ENCODE results near the gene EDC4. TPM values are rescaled to one million over a fixed set of nuclear protein-coding genes. Genes with fewer than 3 reads are reported as not detected.
A peak's percentile ranks its signal among the peaks of the same experiment; 100 is the strongest.
"Not testable (repeated sequence)": the region's sequence is repeated elsewhere in the genome, so short reads cannot be mapped to it uniquely, and the experiment has no call there.

The EDC4 gene
- total and polyA plus RNA-seq, 12 donors = 34.0 to 115 (median 58.7) TPM

DNA sequence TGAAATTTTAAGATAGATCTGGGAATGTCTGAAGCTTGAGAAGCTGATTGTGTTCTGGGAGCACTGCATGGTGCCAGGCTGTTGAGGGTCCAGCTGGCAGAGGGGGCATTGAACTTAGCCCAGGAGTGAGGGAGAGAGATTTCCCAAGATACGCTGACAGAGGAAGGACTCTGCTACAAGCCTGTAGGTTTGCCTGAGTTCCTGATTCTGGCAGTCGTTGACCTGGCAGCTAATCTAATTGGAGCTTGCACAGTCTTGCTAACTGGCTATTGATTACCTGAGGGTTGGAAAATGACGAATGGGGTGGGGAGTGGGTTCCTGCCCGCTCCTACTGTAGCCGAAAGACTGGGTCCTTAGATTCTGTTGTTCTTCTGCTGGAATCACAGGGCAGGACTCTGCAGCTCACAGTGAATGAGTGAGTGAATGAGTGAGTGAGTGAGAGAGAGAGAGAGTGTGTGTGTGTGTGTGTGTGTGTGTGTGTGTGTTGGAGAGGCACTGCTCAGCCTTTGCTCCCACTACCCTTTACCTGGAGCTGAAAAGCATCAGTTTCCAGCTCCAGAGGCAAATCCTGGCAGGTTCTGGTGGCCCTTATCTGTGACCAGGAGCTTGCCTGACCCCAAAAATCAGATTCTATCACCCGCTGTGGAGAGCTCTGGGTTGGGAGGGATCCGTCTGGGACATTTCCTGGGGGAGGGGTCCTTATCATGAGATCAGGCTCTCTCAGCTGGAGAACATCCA is 42.1 kb downstream of the EDC4 start:
- no peak overlapping the region for H3K4me3 ChIP-seq
- 76 to 85% (median 79%) methylated on average over 7 of the region's 7 CpGs for WGBS, 4 donors
- H3K4me1 ChIP-seq (replicated peaks in 1 of 2) = peaks cover 9 to 15% of the 10 kb centered on the region in 2 donors
- H3K27me3 ChIP-seq = no peaks in the 10 kb centered on the region
- no peak for DNase-seq
- H3K9me3 ChIP-seq (replicated peaks in 1 of 3) = no peaks in the 10 kb centered on the region
- peaks cover 0 to 17% of the 10 kb centered on the region in 2 donors for H3K36me3 ChIP-seq (replicated peaks in 1 of 2)
- H3K27ac ChIP-seq = no peak overlapping the region
- intact Hi-C loops (cut with DNase I) = no loop called here
- TF ChIP-seq POLR2A (IDR thresholded peaks at IDR 0.05) = no peak
- TF ChIP-seq, protein P1, sequence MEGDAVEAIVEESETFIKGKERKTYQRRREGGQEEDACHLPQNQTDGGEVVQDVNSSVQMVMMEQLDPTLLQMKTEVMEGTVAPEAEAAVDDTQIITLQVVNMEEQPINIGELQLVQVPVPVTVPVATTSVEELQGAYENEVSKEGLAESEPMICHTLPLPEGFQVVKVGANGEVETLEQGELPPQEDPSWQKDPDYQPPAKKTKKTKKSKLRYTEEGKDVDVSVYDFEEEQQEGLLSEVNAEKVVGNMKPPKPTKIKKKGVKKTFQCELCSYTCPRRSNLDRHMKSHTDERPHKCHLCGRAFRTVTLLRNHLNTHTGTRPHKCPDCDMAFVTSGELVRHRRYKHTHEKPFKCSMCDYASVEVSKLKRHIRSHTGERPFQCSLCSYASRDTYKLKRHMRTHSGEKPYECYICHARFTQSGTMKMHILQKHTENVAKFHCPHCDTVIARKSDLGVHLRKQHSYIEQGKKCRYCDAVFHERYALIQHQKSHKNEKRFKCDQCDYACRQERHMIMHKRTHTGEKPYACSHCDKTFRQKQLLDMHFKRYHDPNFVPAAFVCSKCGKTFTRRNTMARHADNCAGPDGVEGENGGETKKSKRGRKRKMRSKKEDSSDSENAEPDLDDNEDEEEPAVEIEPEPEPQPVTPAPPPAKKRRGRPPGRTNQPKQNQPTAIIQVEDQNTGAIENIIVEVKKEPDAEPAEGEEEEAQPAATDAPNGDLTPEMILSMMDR (IDR thresholded peaks at IDR 0.05) = no peak

DNA sequence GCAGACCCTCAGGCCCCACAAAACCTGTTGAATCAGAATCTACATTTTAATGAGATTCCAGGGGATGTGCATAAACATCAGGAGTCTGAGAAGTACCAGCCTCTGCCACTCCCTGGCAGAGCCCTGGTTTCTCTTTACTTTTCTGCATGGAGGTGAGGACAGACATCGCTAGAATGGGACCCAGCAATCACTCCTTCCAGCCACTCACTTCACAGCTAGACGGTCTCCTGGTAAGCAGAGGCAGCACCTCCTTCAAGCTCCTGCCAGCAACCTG is 42.6 kb downstream of the EDC4 start:
- H3K9me3 ChIP-seq (replicated peaks in 1 of 3); H3K27ac ChIP-seq; DNase-seq; intact Hi-C loops (cut with DNase I); H3K27me3 ChIP-seq; H3K4me3 ChIP-seq: not testable (repeated sequence)
- WGBS, 4 donors = 80 to 100% (median 92%) methylated on average over 1 to 2 of the region's 2 CpGs; no CpG with 5 or more reads in 1 of the 4 donors
- Histone ChIP-seq H3K4me1 (replicated peaks in 1 of 2) (peaks cover 9 to 15% of the 10 kb centered on the region in 2 donors), H3K36me3 (replicated peaks in 1 of 2) (peaks cover 0 to 14% of the 10 kb centered on the region in 2 donors)

DNA sequence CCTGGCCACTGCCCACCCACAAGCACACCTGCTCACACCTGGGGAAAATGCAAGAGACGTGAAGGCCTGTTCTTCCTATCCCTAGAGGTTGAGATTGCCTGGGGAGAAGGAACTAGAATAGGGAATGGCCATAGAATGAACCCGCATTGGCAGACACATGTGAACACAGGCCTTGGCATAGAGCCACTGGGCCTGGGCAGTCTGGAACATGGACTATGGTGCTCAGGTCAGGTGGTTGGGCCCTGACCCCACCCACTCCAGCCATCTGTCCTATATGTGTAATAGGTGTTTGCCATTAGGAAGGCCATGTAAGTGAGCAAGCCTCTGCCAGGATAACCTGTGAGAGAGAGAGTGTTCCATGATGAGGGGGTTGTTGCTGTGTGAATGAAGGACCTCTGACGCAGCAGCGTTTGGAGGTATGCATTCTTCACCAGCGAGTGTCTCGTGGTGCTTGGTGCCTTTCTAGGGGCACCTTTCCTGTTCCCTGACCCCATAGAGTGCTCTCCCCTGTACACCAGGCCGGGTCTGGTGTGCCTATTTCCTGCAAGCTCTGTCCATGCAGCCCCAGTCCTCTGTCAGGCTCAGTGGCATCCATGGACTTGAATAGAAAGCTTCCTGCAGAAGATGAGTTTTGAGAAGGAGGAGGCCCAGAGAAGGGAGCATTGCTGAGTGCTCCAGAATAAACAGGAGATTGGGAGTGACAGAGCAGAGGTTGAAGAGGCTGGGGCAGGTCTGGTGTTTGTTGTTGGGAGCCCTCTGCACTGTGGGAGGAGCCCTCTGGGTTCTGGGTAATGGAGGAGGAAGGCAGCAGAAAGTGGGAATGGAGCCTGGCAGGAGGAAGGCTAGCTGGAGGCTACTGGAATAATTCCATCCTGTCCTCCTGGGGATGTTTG is 43.2 kb downstream of the EDC4 start:
- Histone ChIP-seq H3K9me3 (replicated peaks in 1 of 3) (no peaks in the 10 kb centered on the region), H3K27me3 (no peaks in the 10 kb centered on the region), H3K4me1 (replicated peaks in 1 of 2) (peaks cover 9 to 15% of the 10 kb centered on the region in 2 donors), H3K4me3 (no peak overlapping the region), H3K36me3 (replicated peaks in 1 of 2) (peaks cover 0 to 10% of the 10 kb centered on the region in 2 donors), H3K27ac (peak overlapping the region in 2 of 5 donors; percentile 84 to 85)
- no peak for DNase-seq
- 79 to 87% (median 83%) methylated on average over 5 to 7 of the region's 7 CpGs for WGBS, 4 donors
- intact Hi-C loops (cut with DNase I) = no loop called here
- TF ChIP-seq, protein P1 (IDR thresholded peaks at IDR 0.05) = no peak
- TF ChIP-seq POLR2A (IDR thresholded peaks at IDR 0.05) = no peak

DNA sequence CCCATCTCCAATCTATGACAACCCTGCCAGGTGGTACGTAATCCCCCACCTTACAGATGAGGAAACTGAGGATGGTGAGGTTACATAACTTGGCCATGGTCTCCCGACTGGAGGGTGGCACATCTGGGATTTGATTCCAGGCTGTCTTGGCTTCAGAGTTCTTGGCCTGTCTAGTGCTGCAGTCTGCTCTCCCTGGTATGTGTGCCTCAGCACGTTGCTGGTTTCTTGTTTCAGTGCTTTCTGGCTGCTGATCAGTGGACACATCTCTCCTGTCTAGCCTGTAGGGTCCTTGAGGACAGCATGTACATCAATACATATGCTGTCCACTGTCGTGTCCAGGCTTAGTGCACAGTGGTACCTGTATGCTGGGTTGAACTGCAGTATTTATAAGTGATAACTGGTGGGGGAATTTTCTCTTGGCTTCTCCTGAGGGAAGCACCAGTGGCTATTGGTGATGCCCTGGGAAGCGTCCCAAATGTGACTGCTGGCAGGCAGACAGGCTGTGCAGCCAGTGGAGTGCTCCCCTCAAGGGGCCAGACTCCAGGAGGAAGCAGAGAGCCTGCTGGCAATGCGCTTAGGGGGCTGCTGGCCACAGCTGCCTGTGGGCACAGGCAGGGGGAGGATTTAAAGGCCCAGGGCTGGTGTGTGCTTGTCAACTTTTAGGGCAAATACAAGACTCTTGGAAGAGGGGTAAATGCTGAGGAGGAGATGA is 44.4 kb downstream of the EDC4 start:
- Histone ChIP-seq H3K36me3 (replicated peaks in 1 of 2) (no peaks in the 10 kb centered on the region), H3K4me1 (replicated peaks in 1 of 2) (peaks cover 9 to 15% of the 10 kb centered on the region in 2 donors), H3K4me3 (no peak overlapping the region), H3K27ac (peak overlapping the region in 4 of 5 donors; percentile 33 to 85 (median 78)), H3K27me3 (no peaks in the 10 kb centered on the region), H3K9me3 (replicated peaks in 1 of 3) (no peaks in the 10 kb centered on the region)
- DNase-seq = peak in 3 of 7 donors; percentile 44 to 55 (median 54)
- TF ChIP-seq, protein P1 (IDR thresholded peaks at IDR 0.05) = no peak
- no peak for TF ChIP-seq POLR2A (IDR thresholded peaks at IDR 0.05)
- intact Hi-C loops (cut with DNase I) = no loop called here
- 52 to 71% (median 58%) methylated on average over 4 to 6 of the region's 6 CpGs for WGBS, 4 donors

All from adrenal gland (tissue), 12 donors.